ENCODE measurements around the gene RASSF3.

Gene RASSF3

DNA sequence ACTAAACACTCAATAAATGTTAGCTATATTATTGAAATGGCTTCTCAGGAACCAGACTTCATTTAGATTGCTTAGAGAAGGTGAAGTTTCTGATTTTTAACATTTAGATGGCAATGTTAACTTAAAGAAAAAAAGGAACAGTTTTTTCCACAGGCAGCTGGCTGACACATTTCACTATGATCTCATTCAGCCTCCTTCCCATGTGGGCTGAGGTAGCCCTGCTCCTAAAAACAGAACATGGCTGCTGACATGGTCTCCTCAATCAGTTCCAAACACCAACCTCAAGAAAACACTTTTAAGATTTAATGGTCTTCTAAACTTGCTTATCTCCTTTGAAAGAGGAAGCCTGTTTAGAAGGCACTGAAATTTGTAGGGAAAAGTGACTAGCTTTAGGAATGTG, 125.1 kb downstream of the RASSF3 start:
- TF ChIP-seq NFIC (IDR thresholded peaks at IDR 0.05) = no peak
- no peak for TF ChIP-seq EGR1 (IDR thresholded peaks at IDR 0.05)
- no peak for TF ChIP-seq TAF1 (IDR thresholded peaks at IDR 0.05; ENCODE audit: low read depth)
- no peak for TF ChIP-seq RAD21 (IDR thresholded peaks at IDR 0.05; ENCODE audit: low read depth)
- TF ChIP-seq CREB1 (IDR thresholded peaks at IDR 0.05; ENCODE audit: low read depth) = no peak
- TF ChIP-seq ZBTB7A (IDR thresholded peaks at IDR 0.05; ENCODE audit: low read depth) = no peak
- no peak for TF ChIP-seq TCF12 (IDR thresholded peaks at IDR 0.05; ENCODE audit: low read depth)
- TF ChIP-seq EP300 (IDR thresholded peaks at IDR 0.05; ENCODE audit: borderline replicate concordance) = no peak
- no peak for TF ChIP-seq TEAD4 (IDR thresholded peaks at IDR 0.05)
- no peak for TF ChIP-seq CEBPB (IDR thresholded peaks at IDR 0.05)
- TF ChIP-seq, protein P1, sequence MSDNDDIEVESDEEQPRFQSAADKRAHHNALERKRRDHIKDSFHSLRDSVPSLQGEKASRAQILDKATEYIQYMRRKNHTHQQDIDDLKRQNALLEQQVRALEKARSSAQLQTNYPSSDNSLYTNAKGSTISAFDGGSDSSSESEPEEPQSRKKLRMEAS (IDR thresholded peaks at IDR 0.05) = no peak
- TF ChIP-seq, protein P2, sequence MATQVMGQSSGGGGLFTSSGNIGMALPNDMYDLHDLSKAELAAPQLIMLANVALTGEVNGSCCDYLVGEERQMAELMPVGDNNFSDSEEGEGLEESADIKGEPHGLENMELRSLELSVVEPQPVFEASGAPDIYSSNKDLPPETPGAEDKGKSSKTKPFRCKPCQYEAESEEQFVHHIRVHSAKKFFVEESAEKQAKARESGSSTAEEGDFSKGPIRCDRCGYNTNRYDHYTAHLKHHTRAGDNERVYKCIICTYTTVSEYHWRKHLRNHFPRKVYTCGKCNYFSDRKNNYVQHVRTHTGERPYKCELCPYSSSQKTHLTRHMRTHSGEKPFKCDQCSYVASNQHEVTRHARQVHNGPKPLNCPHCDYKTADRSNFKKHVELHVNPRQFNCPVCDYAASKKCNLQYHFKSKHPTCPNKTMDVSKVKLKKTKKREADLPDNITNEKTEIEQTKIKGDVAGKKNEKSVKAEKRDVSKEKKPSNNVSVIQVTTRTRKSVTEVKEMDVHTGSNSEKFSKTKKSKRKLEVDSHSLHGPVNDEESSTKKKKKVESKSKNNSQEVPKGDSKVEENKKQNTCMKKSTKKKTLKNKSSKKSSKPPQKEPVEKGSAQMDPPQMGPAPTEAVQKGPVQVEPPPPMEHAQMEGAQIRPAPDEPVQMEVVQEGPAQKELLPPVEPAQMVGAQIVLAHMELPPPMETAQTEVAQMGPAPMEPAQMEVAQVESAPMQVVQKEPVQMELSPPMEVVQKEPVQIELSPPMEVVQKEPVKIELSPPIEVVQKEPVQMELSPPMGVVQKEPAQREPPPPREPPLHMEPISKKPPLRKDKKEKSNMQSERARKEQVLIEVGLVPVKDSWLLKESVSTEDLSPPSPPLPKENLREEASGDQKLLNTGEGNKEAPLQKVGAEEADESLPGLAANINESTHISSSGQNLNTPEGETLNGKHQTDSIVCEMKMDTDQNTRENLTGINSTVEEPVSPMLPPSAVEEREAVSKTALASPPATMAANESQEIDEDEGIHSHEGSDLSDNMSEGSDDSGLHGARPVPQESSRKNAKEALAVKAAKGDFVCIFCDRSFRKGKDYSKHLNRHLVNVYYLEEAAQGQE (IDR thresholded peaks at IDR 0.05; ENCODE audit: low read depth) = no peak
- TF ChIP-seq, protein P3, sequence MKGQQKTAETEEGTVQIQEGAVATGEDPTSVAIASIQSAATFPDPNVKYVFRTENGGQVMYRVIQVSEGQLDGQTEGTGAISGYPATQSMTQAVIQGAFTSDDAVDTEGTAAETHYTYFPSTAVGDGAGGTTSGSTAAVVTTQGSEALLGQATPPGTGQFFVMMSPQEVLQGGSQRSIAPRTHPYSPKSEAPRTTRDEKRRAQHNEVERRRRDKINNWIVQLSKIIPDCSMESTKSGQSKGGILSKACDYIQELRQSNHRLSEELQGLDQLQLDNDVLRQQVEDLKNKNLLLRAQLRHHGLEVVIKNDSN (IDR thresholded peaks at IDR 0.05) = no peak
- TF ChIP-seq YY1 (IDR thresholded peaks at IDR 0.05; ENCODE audit: low read depth) = no peak
- TF ChIP-seq FOXM1 (IDR thresholded peaks at IDR 0.05; ENCODE audit: borderline replicate concordance, low read depth) = no peak

DNA sequence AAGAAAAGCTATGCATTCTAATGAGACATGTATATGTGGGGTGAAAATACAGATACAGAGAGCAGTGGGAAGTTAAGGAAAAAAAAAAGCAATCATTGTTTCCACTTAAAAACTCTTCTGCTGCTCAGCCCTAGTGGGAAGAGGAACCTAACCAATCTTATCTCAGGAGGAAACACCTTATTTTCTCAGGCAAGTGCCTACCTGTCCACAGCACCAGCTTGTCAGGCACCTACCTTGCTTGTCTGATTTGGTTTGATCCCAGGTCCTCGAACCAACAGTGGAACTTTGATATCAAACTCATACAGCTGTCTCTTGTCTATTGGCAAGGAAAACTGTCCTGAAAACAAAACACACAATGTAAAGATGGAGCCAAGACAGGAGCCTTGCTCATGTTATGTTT, 126.5 kb downstream of the RASSF3 start:
- TF ChIP-seq NFIC (IDR thresholded peaks at IDR 0.05) (no peak), FOXM1 (IDR thresholded peaks at IDR 0.05; ENCODE audit: borderline replicate concordance, low read depth) (no peak), TCF12 (IDR thresholded peaks at IDR 0.05; ENCODE audit: low read depth) (no peak), ZBTB7A (IDR thresholded peaks at IDR 0.05; ENCODE audit: low read depth) (no peak), YY1 (IDR thresholded peaks at IDR 0.05; ENCODE audit: low read depth) (no peak), EGR1 (IDR thresholded peaks at IDR 0.05) (no peak), TAF1 (IDR thresholded peaks at IDR 0.05; ENCODE audit: low read depth) (no peak), RAD21 (IDR thresholded peaks at IDR 0.05; ENCODE audit: low read depth) (no peak), CEBPB (IDR thresholded peaks at IDR 0.05) (no peak), CREB1 (IDR thresholded peaks at IDR 0.05; ENCODE audit: low read depth) (no peak), EP300 (IDR thresholded peaks at IDR 0.05; ENCODE audit: borderline replicate concordance) (no peak), TEAD4 (IDR thresholded peaks at IDR 0.05) (no peak)
- TF ChIP-seq, protein P2 (IDR thresholded peaks at IDR 0.05; ENCODE audit: low read depth) = no peak
- TF ChIP-seq, protein P1 (IDR thresholded peaks at IDR 0.05) = no peak
- TF ChIP-seq, protein P3 (IDR thresholded peaks at IDR 0.05) = no peak

DNA sequence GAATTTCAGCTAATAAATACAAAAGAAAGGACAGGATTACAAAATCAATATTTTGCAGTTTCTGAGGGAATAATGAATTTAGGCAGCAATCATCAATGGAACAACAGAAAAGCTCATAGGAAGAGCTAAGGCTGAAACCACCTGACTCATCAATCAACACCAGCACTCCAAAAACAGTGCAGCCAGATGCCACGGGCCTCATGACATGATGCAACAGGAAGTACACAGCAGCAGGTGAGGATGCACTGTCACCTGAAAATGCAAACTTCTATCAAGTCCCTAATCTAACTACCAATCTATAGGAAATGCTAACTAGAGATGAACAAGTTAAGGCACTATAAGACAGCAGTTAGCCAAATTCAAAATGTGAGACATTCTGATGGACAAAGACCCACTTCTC, 127.2 kb downstream of the RASSF3 start:
- TF ChIP-seq, protein P2 (IDR thresholded peaks at IDR 0.05; ENCODE audit: low read depth) = no peak
- no peak for TF ChIP-seq FOXM1 (IDR thresholded peaks at IDR 0.05; ENCODE audit: borderline replicate concordance, low read depth)
- no peak for TF ChIP-seq CREB1 (IDR thresholded peaks at IDR 0.05; ENCODE audit: low read depth)
- no peak for TF ChIP-seq EP300 (IDR thresholded peaks at IDR 0.05; ENCODE audit: borderline replicate concordance)

DNA sequence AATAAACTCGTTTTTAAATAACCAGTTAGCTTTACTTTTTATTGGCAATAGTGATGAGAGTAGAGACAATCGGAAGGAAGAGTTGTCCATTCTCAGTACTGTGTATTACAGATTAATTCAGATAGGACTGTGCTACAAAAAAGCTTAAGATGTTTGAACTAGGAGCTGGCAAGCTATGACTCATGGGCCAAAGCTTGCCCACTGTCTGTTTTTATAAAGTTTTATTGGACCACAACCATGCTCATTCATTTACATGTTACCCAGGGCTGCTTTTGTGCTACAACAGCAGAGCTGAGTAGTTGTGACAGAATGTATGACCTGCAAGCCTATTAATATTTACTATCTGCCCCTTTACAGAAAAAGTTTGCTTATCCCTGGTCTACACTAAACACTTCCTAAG, 129.5 kb downstream of the RASSF3 start:
- TF ChIP-seq EGR1 (IDR thresholded peaks at IDR 0.05) (no peak), CEBPB (IDR thresholded peaks at IDR 0.05) (no peak), TEAD4 (IDR thresholded peaks at IDR 0.05) (no peak), RAD21 (IDR thresholded peaks at IDR 0.05; ENCODE audit: low read depth) (no peak), TAF1 (IDR thresholded peaks at IDR 0.05; ENCODE audit: low read depth) (no peak), YY1 (IDR thresholded peaks at IDR 0.05; ENCODE audit: low read depth) (no peak), ZBTB7A (IDR thresholded peaks at IDR 0.05; ENCODE audit: low read depth) (no peak), NFIC (IDR thresholded peaks at IDR 0.05) (no peak), CREB1 (IDR thresholded peaks at IDR 0.05; ENCODE audit: low read depth) (no peak), TCF12 (IDR thresholded peaks at IDR 0.05; ENCODE audit: low read depth) (no peak), EP300 (IDR thresholded peaks at IDR 0.05; ENCODE audit: borderline replicate concordance) (no peak), FOXM1 (IDR thresholded peaks at IDR 0.05; ENCODE audit: borderline replicate concordance, low read depth) (no peak)
- TF ChIP-seq, protein P1 (IDR thresholded peaks at IDR 0.05) = no peak

All from Ishikawa (cell line).